ENCODE data around the gene PAPSS1. TPM values are rescaled to one million over a fixed set of nuclear protein-coding genes. Genes with fewer than 3 reads are reported as not detected.

Gene PAPSS1
- total and polyA plus RNA-seq, 3 donors from 2014 or later = 32.8 to 42.4 (median 33.6) TPM

DNA sequence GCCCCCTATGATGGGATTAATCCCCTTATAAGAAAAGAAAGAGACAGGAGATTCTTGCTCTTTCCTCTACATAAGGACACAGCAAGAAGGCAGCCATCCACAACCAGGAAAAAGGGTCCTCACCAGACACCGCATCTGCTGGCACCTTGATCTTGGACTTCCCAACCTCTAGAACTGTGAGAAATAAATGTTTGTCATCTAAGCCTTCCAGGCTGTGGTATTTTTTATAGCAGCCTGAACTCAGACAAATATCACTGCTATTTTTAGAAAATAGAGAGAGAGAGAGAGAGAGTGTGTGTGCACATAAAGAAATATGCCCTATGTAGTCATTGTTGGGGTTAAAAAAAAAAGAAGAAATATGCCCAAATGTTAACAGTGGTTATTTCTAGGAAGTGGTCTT is 104.2 kb downstream of the PAPSS1 start:
- H3K27me3 ChIP-seq = no peaks in the 10 kb centered on the region
- no peak for TF ChIP-seq POLR2A (IDR thresholded peaks at IDR 0.05)
- TF ChIP-seq, protein P1, sequence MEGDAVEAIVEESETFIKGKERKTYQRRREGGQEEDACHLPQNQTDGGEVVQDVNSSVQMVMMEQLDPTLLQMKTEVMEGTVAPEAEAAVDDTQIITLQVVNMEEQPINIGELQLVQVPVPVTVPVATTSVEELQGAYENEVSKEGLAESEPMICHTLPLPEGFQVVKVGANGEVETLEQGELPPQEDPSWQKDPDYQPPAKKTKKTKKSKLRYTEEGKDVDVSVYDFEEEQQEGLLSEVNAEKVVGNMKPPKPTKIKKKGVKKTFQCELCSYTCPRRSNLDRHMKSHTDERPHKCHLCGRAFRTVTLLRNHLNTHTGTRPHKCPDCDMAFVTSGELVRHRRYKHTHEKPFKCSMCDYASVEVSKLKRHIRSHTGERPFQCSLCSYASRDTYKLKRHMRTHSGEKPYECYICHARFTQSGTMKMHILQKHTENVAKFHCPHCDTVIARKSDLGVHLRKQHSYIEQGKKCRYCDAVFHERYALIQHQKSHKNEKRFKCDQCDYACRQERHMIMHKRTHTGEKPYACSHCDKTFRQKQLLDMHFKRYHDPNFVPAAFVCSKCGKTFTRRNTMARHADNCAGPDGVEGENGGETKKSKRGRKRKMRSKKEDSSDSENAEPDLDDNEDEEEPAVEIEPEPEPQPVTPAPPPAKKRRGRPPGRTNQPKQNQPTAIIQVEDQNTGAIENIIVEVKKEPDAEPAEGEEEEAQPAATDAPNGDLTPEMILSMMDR (IDR thresholded peaks at IDR 0.05) = no peak
- intact Hi-C loops (cut with DNase I; ENCODE audit: low total_unique reads) = no loop called here
- H3K4me3 ChIP-seq = no peak overlapping the region
- H3K9me3 ChIP-seq = no peaks in the 10 kb centered on the region
- H3K36me3 ChIP-seq (ENCODE audit: low read depth, missing control alignments) = no peaks in the 10 kb centered on the region
- no peak for DNase-seq
- no peaks in the 10 kb centered on the region for H3K4me1 ChIP-seq
- H3K27ac ChIP-seq = no peak overlapping the region
- 89 to 95% methylated on average over 1 of the region's 1 CpG for WGBS, 2 donors

- no peaks in the 10 kb centered on the region for H3K4me1 ChIP-seq
- DNase-seq = no peak
- no peaks in the 10 kb centered on the region for H3K27me3 ChIP-seq
- TF ChIP-seq, protein P1 (IDR thresholded peaks at IDR 0.05) = no peak
- no peak for TF ChIP-seq POLR2A (IDR thresholded peaks at IDR 0.05)
- no peaks in the 10 kb centered on the region for H3K9me3 ChIP-seq
- H3K27ac ChIP-seq = no peak overlapping the region
- H3K4me3 ChIP-seq = no peak overlapping the region
- intact Hi-C loops (cut with DNase I; ENCODE audit: low total_unique reads) = no loop called here
- 85 to 89% methylated on average over 4 of the region's 4 CpGs for WGBS, 2 donors
- H3K36me3 ChIP-seq (ENCODE audit: low read depth, missing control alignments) = no peaks in the 10 kb centered on the region
Observed at GRCh38 chr4:107603430-107603829, 116.6 kb downstream of the PAPSS1 start.

- Histone ChIP-seq H3K4me1 (no peaks in the 10 kb centered on the region), H3K9me3 (no peaks in the 10 kb centered on the region), H3K4me3 (no peak overlapping the region), H3K36me3 (ENCODE audit: low read depth, missing control alignments) (no peaks in the 10 kb centered on the region), H3K27ac (no peak overlapping the region), H3K27me3 (no peaks in the 10 kb centered on the region)
- TF ChIP-seq POLR2A (IDR thresholded peaks at IDR 0.05) = no peak
- TF ChIP-seq, protein P1 (IDR thresholded peaks at IDR 0.05) = no peak
- intact Hi-C loops (cut with DNase I; ENCODE audit: low total_unique reads) = no loop called here
- no peak for DNase-seq
Observed at GRCh38 chr4:107600983-107601382, 119.1 kb downstream of the PAPSS1 start.

DNA sequence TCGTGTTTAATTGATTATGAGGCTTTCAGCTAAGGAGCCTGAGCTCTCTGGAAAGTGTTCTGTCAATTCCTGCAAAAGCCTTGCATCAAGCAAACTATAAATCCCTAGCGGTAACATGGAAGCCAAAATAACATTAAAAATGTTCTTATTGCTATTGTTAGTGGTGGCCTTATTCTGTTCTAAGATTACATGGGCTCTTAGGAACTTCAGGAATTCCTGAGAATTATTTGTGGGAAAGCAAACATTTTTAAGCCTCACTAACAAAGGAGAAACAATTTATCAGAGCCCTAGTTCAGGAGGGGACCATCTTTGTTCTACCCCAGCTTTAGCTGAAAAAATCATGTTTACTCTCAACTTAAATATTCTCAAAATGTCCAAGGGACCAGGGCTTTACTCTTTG is 119.6 kb downstream of the PAPSS1 start:
- no peak for TF ChIP-seq POLR2A (IDR thresholded peaks at IDR 0.05)
- TF ChIP-seq, protein P1 (IDR thresholded peaks at IDR 0.05) = no peak
- H3K9me3 ChIP-seq = no peaks in the 10 kb centered on the region
- no peaks in the 10 kb centered on the region for H3K4me1 ChIP-seq
- WGBS, 2 donors = 66 to 79% methylated on average over 2 of the region's 2 CpGs
- no peak for DNase-seq
- H3K36me3 ChIP-seq (ENCODE audit: low read depth, missing control alignments) = no peaks in the 10 kb centered on the region
- H3K27me3 ChIP-seq = no peaks in the 10 kb centered on the region
- intact Hi-C loops (cut with DNase I; ENCODE audit: low total_unique reads) = no loop called here
- no peak overlapping the region for H3K27ac ChIP-seq
- H3K4me3 ChIP-seq = no peak overlapping the region

- Histone ChIP-seq H3K4me1 (no peaks in the 10 kb centered on the region), H3K4me3 (no peak overlapping the region), H3K27me3 (no peaks in the 10 kb centered on the region), H3K36me3 (ENCODE audit: low read depth, missing control alignments) (no peaks in the 10 kb centered on the region), H3K9me3 (no peaks in the 10 kb centered on the region), H3K27ac (no peak overlapping the region)
- no peak for DNase-seq
- no peak for TF ChIP-seq POLR2A (IDR thresholded peaks at IDR 0.05)
- TF ChIP-seq, protein P1 (IDR thresholded peaks at IDR 0.05) = no peak
- intact Hi-C loops (cut with DNase I; ENCODE audit: low total_unique reads) = no loop called here
- WGBS, 2 donors = 45 to 53% methylated on average over 3 of the region's 3 CpGs
Observed at GRCh38 chr4:107599841-107600240, 120.2 kb downstream of the PAPSS1 start.
